GM23338 (cell line): Measurements from ENCODE around the gene SLC44A1. TPM values are rescaled to one million over a fixed set of nuclear protein-coding genes. Genes with fewer than 3 reads are reported as not detected.

Source experiments
- ATAC-seq: fragments of 200-7000 bp; cut with Tn5 transposase; 3 replicates; pipeline ENCODE4 v1.9.1; 2020
- DNase-seq: peaks from one replicate; pipeline ENCODE4 v3.0.0-alpha.2; 2015; ENCODE audit warnings: low spot score
- H2AFZ ChIP-seq: fragments of 200-600 bp; sonication (generic); 2 replicates; pipeline ENCODE4 v1.8.0; 2016; ENCODE audit warnings: antibody characterized with exemption, mild to moderate bottlenecking, moderate library complexity
- H3F3A ChIP-seq: fragments of 200-600 bp; sonication (generic); replicated peaks from 2 replicates; pipeline ENCODE4 v1.8.0; 2017; ENCODE audit warnings: antibody characterized with exemption, mixed run types, low read depth
- H3K27ac ChIP-seq: fragments of 200-600 bp; sonication (generic); 2 replicates; pipeline ENCODE4 v1.6.1; 2016; ENCODE audit warnings: low read depth
- H3K27me3 ChIP-seq: fragments of 200-600 bp; sonication (generic); 2 replicates; pipeline ENCODE4 v1.8.0; 2016; ENCODE audit warnings: mild to moderate bottlenecking, mixed run types, moderate library complexity; ENCODE audit not compliant: insufficient read depth
- H3K36me3 ChIP-seq: fragments of 200-600 bp; sonication (generic); 2 replicates; pipeline ENCODE4 v1.8.0; 2016; ENCODE audit warnings: mild to moderate bottlenecking; ENCODE audit not compliant: insufficient read depth
- H3K4me1 ChIP-seq: fragments of 200-600 bp; sonication (generic); 2 replicates; pipeline ENCODE4 v1.8.0; 2016; ENCODE audit warnings: mild to moderate bottlenecking, moderate library complexity; ENCODE audit not compliant: insufficient read depth
- H3K4me2 ChIP-seq: fragments of 200-600 bp; sonication (generic); 2 replicates; pipeline ENCODE4 v1.7.1; 2017; ENCODE audit warnings: mixed run types
- H3K4me3 ChIP-seq: fragments of 200-600 bp; sonication (generic); 2 replicates; pipeline ENCODE4 v1.6.1; 2016; ENCODE audit warnings: mixed run types
- H3K79me2 ChIP-seq: fragments of 200-600 bp; sonication (generic); replicated peaks from 2 replicates; pipeline ENCODE4 v1.8.0; 2017; ENCODE audit warnings: mild to moderate bottlenecking; ENCODE audit not compliant: insufficient read depth
- H3K9me2 ChIP-seq: fragments of 200-600 bp; sonication (generic); 2 replicates; pipeline ENCODE4 v1.8.0; 2017; ENCODE audit not compliant: insufficient read depth
- H4K20me1 ChIP-seq: fragments of 200-600 bp; sonication (generic); replicated peaks from 2 replicates; pipeline ENCODE4 v1.8.0; 2017; ENCODE audit warnings: mild to moderate bottlenecking; ENCODE audit not compliant: insufficient read depth
- H3K27ac Mint-ChIP-seq: 2 replicates; pipeline ENCODE4 v1.8.0; 2020; ENCODE audit warnings: inconsistent platforms, mild to moderate bottlenecking, moderate library complexity, mixed read lengths
- H3K27me3 Mint-ChIP-seq: 3 replicates; pipeline ENCODE4 v1.8.0; 2022; ENCODE audit warnings: low read depth, mild to moderate bottlenecking, moderate library complexity, mixed read lengths, inconsistent platforms; ENCODE audit not compliant: insufficient read depth, poor library complexity
- H3K36me3 Mint-ChIP-seq: 3 replicates; pipeline ENCODE4 v1.8.0; 2021; ENCODE audit warnings: low read depth, mild to moderate bottlenecking, inconsistent platforms, moderate library complexity, mixed read lengths
- H3K4me1 Mint-ChIP-seq: 3 replicates; pipeline ENCODE4 v1.8.0; 2020; ENCODE audit warnings: mild to moderate bottlenecking, inconsistent platforms, mixed read lengths
- H3K4me3 Mint-ChIP-seq: 3 replicates; pipeline ENCODE4 v1.8.0; 2021; ENCODE audit warnings: moderate library complexity, mild to moderate bottlenecking, inconsistent platforms, mixed read lengths
- H3K9me3 Mint-ChIP-seq: 3 replicates; pipeline ENCODE4 v1.8.0; 2020; ENCODE audit warnings: moderate library complexity, mild to moderate bottlenecking, inconsistent platforms, mixed read lengths
- ETS1 ChIP-seq: IDR thresholded peaks from 2 replicates; pipeline ENCODE4 v1.6.1; 2016; ENCODE audit warnings: antibody characterized with exemption
- EZH2 ChIP-seq: fragments of 200-600 bp; sonication (generic); IDR thresholded peaks from one replicate; pipeline ENCODE4 v1.8.0; 2017; ENCODE audit warnings: antibody characterized with exemption, mild to moderate bottlenecking, low read depth; ENCODE audit not compliant: unreplicated experiment
- EZH2phosphoT487 ChIP-seq: fragments of 200-600 bp; sonication (generic); IDR thresholded peaks from one replicate; pipeline ENCODE4 v1.8.1; 2018; ENCODE audit warnings: antibody characterized with exemption; ENCODE audit not compliant: unreplicated experiment
- JUNB ChIP-seq: IDR thresholded peaks from one replicate; pipeline ENCODE4 v1.6.1; 2016; ENCODE audit warnings: antibody characterized with exemption; ENCODE audit not compliant: unreplicated experiment
- NANOG ChIP-seq: IDR thresholded peaks from 2 replicates; pipeline ENCODE4 v1.6.1; 2016; ENCODE audit warnings: antibody characterized with exemption, borderline replicate concordance
- POLR2AphosphoS5 ChIP-seq: IDR thresholded peaks from 2 replicates; pipeline ENCODE4 v1.6.1; 2016; ENCODE audit warnings: antibody characterized with exemption, low read depth
- REST ChIP-seq: IDR thresholded peaks from one replicate; pipeline ENCODE4 v1.6.1; 2018; ENCODE audit warnings: antibody characterized with exemption; ENCODE audit not compliant: unreplicated experiment
- ZNF331 ChIP-seq: fragments of 250-450 bp; sonication (Bioruptor Pico); IDR thresholded peaks from 2 replicates; pipeline ENCODE4 v1.5.0; 2020; ENCODE audit warnings: low read depth, mild to moderate bottlenecking, moderate library complexity
- polyA plus RNA-seq: library from polyadenylated mRNA; unstranded; fragments of >200 nt; fragmentation: Nextera tagmentation; extraction: Ambion mirVana; gene quantifications from 2 replicates; pipeline ENCODE4 v1.2.1, GENCODE V29; 2016
- total RNA-seq: library from RNA; depleted of rRNA; stranded (reverse); fragments of >200 nt; shearing (Covaris generic); gene quantifications from 2 replicates; pipeline ENCODE4 v1.2.3, GENCODE V29; 2014

Gene SLC44A1
- total and polyA plus RNA-seq, 2 experiments from 2014 or later: 14.9 to 75.0 TPM

- no peak for TF ChIP-seq REST
- no peak for TF ChIP-seq ETS1
- no peak for TF ChIP-seq POLR2AphosphoS5
- TF ChIP-seq EZH2: no peak
These were observed 87.3 kb downstream of the SLC44A1 start (continued) for GRCh38 chr9:105331755-105332154.

DNA sequence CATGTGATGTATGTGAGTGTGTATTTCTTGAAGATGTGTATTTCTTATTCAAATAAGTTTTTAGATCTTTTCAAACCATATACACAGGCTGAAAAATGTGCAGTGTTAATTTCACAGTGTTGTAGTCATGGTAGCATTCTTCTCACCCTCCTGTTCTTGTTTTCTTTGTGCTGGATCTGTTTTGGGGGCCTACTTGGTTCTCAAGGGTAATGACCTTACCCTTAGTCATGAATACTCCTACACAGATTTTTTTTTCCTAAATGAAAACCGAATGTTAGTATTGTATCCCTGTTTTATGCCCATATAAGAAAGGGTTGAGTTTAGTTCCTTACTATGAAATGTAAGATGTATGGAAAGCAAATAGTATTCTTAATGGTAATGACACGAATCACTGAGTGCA, 88.0 kb downstream of the SLC44A1 start:
- Histone ChIP-seq H3K79me2 (0 out of 2 replicates have a peak, but pooled peaks cover 3% of the 10 kb centered on the region), H3K27ac (no peak overlapping the region), H3K4me1 (0 out of 2 replicates have a peak, but pooled peaks cover 5% of the 10 kb centered on the region), H3K4me2 (no peak overlapping the region), H3K27me3 (no peaks in the 10 kb centered on the region), H3K36me3 (no peaks in the 10 kb centered on the region; the same call in 1 of the 2 replicates), H3K9me2 (no peaks in the 10 kb centered on the region), H3K4me3 (no peak overlapping the region), H3F3A (no peaks in the 10 kb centered on the region), H4K20me1 (no peaks in the 10 kb centered on the region), H2AFZ (no peak overlapping the region)
- peaks cover 2% of the 10 kb centered on the region for H3K27me3 Mint-ChIP-seq
- peaks cover 8% of the 10 kb centered on the region; the same call in 2 of the 3 replicates for H3K36me3 Mint-ChIP-seq
- no peak overlapping the region for H3K27ac Mint-ChIP-seq
- H3K4me1 Mint-ChIP-seq: peaks cover 24% of the 10 kb centered on the region
- no peaks in the 10 kb centered on the region for H3K9me3 Mint-ChIP-seq
- DNase-seq (no peak), ATAC-seq (no peak)
- no peak overlapping the region for H3K4me3 Mint-ChIP-seq
- no peak for TF ChIP-seq ZNF331 (CRISPR knock-in tag)
- TF ChIP-seq EZH2phosphoT487: no peak
- no peak for TF ChIP-seq JUNB
- TF ChIP-seq EZH2: no peak
- TF ChIP-seq ETS1: no peak
- no peak for TF ChIP-seq NANOG
- TF ChIP-seq POLR2AphosphoS5: no peak
- no peak for TF ChIP-seq REST
